ENCODE measurements around the gene IGF1.
"Not testable (repeated sequence)": the region's sequence is repeated elsewhere in the genome, so short reads cannot be mapped to it uniquely, and the experiment has no call there.

IGF1 gene

DNA sequence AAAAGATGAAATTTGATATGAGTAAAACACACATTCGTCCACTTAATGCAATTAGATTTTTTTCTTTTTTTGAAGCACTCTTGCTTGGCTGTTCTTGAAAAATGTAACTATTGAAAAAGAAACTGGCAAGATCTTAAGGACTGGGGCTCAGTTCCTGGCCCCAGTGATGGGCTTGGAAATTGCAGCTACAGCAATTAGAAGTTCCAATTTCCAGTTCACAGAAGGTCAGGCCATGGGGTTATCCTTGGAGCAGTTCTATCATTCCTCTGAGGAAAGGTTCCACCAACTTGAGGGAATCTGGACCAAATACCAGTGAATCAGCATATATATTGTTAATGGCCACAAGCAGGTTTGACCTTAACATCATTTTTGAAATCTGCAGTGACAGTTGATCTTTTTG, 18.9 kb downstream of the IGF1 start:
- no peak for DNase-seq (ENCODE audit: low read depth)

DNA sequence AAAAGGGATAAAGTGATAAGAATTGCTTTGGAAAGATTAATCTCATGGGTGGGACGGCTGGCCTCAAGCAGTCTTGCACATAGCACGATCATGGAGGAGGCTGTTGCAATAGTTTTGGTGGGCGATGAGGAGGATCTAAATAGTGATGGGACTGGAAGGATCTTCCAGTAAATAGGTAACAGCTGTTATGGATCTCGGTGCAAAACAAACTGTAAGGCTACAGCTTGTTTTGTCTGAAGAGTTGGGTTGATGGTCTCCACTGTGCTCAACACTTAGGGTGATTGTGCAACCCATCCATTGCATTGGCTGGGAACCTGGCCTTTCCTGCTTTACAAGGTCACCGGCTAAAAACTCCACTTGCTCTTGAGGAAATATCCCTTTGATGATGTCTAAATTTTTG, 21.0 kb downstream of the IGF1 start:
- DNase-seq (ENCODE audit: low read depth): no peak

DNA sequence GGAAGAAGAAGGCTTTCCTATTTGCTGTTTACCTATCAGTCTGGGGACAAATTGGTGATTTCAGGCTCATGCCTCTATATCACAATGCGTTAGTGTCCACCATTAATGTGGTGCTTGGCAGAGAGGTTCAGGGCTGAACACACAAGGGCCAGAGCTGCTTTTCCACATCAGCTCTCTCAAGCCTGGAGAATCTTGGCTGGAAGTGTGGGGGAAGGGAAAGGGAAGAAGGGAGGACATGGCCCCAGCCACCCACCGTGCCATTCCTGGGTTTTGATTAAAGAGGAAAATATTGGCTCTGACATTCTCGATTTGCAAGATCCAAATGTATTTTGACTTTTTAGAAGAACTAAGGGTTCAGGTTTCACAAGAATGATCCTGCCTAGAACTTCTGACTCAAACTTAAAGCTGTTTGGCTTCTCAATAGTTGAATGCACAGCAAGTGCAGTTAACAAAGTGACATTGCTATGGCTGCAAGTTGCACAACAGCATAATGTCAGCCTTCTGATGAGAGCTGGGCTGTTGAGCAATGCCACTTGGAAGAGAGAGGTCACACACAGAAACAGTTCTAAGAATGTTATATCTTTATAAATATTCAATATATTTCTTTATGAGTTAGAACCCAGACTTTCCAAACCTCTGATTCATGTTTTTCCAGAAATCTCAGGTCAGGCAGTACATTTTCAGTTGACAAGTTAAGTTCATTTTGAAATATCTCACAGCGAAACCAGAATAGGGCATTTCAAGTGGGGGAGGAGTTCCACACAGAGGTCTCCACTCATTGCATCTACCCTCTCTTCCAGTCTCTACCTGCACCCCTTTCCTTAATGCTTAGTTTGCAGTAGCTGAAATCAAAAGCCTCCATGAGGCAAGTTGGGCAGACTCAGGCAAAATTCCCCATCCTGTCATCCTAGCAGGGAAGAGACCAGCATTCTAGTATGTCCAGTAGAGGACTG, 25.3 kb downstream of the IGF1 start:
- DNase-seq (ENCODE audit: low read depth): no peak

DNA sequence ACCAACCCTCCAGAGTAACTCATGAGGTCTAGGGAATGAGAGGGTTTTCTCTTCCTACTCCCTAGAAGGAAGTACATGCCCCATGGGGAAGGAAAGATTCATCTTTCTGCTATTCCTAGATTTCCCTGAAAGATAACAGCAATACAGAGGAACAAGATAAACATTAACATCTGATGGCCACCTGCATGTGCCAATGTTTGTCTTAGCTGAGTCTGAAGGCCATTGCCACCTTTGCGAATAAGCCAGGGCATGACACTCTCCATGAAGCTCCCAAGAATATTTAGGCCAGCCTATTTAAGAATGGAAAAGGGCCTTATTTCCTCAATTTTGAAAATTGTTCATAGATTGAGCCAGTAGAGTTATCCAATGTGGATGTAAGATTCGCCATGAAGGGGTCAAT, 26.0 kb downstream of the IGF1 start:
- DNase-seq (ENCODE audit: low read depth): no peak

DNA sequence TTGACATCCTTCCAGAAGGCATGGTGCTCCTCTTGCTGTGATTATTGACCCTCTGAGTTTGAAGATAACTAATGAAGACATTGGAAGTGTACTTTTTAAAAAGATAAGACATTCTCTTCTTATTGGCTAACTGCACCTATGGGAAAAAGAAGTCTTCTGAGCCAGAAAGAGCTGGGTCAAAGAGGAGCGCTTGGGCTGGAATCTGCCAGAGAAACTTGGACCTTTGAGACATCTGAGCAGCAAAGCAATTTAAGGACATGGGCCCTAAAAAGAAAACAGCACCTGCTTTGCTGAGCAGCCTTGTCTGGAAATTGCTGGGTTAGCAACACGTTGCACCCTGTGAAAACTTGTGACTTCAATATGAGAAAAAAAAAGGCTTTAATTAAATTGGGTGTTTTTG, 27.8 kb downstream of the IGF1 start:
- no peak for DNase-seq (ENCODE audit: low read depth)

DNA sequence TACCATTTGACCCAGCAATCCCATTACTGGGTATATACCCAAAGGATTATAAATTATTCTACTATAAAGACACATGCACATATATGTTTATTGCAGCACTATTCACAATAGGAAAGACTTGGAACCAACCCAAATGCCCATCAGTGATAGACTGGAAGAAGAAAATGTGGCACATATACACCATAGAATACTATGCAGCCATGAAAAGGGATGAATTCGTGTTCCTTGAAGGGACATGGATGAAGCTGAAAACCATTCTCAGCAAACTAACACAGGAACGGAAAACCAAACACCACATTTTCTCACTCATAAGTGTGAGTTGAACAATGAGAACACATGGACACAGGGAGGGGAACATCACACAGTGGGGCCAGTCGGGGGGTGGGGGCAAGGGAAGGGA, 31.3 kb downstream of the IGF1 start:
- not testable (repeated sequence) for DNase-seq (ENCODE audit: low read depth)

DNA sequence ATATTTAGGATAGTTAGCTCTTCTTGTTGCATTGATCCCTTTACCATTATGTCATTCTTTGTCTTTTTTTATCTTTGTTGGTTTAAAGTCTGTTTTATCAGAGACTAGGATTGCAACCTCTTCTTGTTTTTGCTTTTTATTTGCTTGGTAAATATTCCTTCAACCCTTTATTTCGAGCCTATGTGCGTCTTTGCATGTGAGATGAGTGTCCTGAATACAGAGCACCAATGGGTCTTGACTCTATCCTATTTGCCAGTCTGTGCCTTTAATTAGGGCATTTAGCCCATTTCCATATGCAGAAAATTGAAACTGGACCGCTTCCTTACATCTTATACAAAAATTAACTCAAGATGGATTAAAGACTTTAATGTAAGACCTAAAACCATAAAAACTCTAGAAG, 32.9 kb downstream of the IGF1 start:
- DNase-seq (ENCODE audit: low read depth): not testable (repeated sequence)

DNA sequence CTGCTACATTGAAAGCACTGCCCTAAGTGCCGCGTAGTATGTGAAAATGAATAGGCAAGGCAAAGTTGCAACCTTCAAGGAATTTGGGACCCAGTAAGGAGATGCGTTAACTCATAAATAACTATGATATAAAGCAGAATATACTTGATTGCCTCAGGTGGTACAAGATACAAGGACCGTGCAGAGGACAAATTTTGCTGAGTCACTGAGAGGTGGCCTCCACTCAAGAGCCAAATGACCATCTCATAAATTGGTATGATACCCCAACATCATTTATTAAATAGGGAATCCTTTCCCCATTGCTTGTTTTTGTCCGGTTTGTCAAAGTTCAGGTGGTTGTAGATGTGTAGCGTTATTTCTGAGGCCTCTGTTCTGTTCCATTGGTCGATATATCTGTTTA, 35.7 kb downstream of the IGF1 start:
- no peak for DNase-seq (ENCODE audit: low read depth)

DNA sequence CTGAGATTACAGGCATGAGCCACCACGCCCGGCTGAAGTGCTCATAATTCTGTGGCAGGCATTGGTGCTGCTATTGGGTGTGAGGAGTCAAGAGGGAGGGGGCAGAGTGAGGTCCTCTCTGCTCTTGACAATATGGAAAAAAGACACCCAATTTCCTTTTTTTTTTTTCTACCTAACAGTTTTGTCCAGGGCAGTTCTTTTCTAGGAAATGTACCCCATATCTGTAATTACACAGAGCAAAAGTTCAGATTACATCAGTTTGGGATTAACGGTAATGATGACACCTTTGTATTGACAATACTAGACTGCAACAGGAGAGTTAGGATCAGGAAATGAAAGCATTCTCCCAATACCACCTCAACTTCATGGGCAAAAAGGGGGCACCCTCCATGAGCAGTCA, 36.3 kb downstream of the IGF1 start:
- DNase-seq (ENCODE audit: low read depth): no peak

DNA sequence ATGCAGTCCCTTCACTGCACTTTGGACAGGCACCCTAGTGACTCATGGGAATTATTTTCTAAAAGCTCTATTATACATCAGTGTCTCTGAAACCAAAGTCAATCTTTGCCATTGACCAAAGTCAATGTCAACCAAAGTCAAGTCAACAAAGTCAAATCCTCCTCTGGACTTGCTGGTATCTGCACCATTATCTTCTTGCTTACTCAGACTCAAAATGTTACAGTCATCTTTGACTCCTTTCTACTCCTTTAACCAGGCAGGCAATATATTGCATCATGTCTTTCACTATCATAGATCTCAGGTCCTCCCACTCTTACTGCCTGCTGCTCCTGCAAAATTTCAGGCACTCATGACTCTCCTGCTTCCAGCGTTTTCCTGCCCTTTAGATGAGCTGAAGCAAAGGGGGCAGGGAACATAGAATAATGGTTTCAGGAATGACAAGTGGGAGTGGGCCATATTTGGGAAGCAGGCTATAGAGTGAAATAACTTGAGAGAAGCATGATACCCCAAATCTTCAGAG, 39.2 kb downstream of the IGF1 start:
- DNase-seq (ENCODE audit: low read depth): no peak

DNA sequence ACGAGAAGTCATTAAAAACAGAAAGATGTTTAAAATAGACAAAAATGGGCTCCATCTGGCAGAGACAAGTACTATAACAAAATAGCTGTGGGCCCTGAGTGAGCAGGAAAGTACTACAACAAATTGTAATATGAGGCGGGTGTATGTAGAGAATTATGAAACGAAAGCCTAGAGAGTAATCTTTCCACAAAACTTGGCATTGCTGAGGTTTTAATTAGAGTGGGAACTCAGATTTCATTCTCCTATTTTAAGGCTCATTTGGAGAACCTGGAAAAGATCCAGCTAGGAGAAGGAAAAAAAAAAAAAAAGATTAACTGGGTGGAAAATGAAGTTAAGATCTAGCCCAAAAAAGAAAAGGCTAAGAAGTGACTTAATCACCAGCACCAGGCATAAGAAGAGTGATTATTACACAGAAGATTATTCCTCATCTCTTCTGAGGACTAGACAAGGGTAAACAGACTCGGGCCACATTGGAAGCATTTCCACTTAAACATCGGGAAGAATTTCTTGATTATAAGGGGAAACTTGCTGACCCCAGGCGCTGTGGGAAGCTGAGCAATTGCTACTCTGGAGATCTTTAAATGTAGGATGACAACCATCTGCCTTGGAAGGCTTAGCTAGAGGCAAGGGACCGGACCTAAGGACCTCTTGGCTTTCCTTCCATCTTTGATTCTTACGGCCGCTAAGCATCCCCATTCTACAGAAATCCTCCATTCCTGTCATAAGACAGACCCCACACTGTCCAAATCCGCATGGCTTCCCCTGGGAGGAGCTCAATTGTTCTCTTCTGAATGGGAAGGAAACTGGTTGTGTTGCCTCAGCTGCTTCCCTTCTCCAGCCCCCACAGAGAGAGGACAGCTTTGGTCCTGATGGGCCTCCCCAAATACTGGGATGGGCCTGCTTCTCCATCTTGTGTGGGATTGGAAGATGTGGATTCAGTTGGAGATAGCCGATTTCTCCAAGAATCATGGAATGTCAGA, 40.6 kb downstream of the IGF1 start:
- DNase-seq (ENCODE audit: low read depth): no peak

DNA sequence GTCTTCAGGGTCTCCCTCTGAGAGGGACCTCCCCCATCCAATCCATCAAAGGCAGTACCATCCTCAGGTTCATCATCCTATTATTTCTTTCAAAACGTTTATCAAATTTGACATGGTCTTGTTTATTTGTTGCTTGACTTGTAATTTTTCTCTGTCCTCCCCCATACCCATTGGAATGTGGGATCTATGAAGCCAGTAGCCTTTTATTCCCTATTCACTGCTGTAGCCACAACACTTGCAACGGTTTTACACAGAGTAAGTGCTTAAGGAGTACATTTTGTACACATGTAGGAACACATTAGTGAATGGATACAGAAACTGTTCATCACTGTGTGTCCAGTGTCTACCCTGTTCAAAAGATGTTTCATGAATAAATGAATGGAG, 41.5 kb downstream of the IGF1 start:
- DNase-seq (ENCODE audit: low read depth): no peak

DNA sequence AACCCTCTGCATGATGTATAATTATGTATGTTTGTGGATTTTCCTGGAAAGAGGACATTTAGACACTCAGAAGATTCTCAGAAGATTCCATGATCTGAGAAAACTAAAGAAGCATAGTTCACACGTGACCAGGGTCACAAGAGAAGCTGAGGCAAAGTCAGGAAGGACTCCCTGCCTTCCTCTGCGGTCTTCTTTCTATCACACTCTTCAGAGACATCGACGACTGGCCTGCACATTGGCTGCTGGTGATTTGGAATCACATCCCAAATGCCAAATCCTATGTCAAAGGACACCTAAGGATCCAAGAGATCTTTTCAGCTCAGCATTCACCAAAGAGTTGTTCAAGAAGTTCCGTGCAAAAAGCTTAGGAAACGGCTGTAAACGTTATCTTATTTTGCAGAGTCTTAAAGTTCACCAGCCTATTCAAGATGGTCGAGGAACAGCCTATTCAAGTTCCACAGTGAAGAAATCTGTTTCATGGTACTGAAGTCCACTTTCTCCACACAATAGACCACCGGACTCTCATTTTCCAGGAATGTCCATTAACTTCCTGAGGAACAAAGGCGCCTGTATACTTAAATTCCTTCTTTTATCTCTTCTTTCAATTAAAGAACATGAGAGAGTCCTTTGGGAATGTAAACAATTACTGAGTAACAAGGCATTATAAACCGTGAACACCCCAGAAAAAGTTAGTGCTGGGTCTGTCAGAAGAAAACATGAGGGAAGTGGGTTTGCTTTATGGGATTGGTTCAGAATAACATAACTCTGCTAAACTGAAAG, 42.1 kb downstream of the IGF1 start:
- no peak for DNase-seq (ENCODE audit: low read depth)

DNA sequence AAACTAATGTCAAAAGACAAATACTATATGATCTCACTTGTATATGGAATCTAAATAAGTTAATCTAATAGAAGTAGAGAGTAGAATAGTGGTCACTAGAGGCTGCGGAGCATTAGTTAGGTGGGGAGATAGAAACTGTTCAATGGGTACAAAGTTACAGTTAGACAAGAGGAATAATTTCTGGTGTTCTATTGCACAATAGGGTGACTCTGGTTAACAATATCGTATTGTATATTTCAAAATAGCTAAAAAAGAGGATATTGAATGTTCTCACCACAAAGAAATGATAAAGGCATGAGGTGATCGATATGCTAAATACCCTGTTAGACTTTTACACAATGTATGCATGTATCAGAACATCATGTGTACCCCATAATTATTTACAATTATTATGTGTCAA, 42.9 kb downstream of the IGF1 start:
- DNase-seq (ENCODE audit: low read depth): no peak

DNA sequence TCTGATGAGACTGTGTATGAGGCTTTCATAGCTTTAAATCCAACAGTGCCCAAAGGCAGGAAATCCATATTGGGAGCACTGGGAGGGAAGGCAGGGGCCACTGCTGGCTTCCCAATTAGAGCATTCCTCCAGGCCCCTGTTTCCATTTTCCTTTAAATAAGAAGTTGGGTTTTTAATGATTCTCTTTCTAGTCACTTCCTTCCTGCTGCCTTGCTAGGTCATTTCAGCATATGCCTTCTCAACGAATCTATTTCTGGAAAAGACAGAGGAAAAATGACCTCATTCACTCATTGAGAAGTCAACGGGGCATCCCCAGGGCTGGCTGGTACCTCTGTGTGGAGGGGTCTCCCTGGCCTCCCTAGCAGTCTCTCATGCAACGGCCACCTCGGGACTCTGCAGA, 43.5 kb downstream of the IGF1 start:
- DNase-seq (ENCODE audit: low read depth): no peak

DNA sequence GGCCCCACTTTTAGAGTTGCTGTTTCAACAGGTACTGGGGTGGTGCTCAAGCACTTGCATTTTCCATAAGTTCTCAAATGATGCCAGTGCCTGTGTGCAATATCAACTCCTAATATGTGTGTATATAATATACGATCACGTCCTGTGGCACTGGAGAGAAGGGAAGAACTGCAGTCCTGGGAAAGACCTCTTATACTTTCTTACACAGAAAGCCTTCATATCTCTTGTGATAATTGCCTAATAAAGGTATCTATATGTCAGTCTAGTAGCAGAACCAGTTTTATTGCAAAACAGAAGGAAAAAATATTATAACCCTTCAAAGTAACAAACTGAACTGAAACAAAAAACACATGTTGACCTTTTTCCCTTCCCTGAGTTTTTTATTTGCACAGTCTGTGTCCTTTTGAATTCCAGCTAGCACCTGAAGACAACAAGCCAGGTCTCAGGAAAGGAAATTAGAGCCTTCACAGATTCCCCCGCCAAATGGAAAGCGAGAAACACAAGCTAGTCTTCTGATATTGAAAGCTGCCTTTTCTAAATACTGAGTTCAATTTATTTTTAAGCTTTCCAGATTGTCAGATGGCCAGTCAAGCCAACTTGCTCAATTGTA, 44.4 kb downstream of the IGF1 start:
- DNase-seq (ENCODE audit: low read depth): no peak

DNA sequence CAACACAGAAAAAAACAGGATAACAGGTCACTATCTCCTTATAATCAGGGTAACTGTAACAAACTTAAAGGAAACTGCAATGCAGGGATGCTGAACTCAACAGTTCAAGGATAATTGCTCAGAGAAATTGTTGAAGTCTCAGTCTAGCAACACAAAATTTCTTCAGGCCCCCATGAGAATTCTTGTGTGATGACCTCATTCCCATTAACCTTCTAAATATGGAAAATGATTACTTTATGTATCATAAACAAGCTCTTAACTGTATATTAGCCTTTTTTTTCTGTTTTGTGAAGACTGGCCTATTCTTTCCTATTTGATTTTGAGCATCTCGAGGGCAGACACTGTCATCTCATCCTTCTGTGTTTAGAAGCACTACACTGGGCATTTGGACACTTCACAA, 47.1 kb downstream of the IGF1 start:
- DNase-seq (ENCODE audit: low read depth): no peak

DNA sequence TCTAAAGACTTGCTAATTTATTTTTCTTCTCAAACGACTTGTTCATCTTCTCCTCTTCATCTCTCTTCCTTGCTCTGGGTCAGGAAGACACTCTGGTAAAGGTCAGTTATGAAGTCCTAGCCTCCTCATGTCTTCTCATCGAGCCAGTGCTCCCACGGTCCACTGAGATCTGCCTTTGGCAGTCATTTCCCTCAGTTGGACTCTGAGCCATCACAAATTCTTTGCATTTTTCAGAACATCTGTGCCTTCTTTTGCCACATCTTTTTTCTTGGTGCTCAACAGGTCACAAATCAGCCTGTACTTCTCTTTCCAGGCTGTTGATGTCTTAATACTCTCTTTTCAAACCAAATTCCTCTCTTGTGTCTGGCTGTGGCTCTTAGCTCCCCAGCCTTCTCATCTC, 49.7 kb downstream of the IGF1 start:
- no peak for DNase-seq (ENCODE audit: low read depth)

DNA sequence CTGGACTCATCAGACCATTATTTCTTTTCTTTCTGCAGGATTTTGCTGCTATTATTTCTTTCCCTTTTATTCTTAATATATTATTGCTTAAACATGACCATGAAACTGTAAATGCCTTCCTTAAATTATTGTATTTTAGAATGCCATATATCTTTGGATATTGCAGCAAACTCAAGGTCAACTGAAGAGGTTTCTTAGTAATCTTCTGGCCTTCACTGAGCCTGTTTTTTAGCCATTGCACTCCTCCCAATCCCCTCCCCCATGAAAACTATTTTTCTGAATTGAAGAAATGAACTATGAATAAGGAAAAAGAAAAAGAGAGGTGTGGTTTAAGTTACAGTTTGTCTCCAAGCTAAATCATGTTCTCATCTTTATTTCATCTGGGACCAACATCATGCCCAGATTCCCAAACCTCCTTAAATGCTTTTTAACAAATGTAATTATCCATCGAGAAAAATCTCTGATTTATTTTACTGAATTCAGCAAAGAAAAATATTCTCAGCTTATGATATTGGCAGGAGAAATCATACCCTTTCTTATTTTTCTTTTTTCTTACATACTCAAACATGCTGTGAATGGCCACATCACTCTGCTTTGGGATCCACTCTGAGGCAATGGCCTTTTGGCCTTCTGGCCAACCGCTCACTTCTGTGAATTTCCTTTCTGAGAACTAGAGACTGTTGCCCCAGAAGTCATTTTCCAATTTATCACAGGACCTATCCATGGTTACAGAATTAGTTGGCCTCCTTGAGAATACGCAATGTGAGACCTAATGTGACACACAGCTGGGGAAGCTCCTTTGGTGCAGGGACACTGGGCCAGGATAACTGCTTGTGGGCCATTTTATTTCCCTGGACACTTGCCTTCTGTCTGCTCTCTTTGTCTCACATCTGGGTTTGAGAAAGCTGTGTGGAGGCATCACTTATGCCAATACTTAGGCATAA, 50.9 kb downstream of the IGF1 start:
- DNase-seq (ENCODE audit: low read depth): no peak

DNA sequence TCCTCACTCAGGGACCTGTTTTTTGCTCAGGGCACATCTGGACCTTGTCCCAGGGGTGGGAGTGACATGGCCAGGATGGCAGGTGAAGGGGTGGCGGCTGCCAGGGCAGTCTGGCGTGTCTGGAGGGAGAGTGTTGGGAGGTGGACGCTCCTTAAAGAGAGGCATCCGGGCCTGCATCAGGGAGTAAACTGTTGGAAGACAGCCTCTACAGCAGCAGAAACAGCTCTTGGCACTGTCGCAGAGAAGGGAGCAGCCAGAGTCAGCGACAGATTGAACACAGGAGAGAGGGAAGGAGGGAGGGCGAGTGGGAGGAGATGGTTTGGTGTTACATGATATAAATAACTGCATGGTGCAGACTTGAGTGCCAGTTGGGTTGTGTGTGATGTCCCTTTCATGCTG, 52.8 kb downstream of the IGF1 start:
- no peak for DNase-seq (ENCODE audit: low read depth)
